ENCODE measurements around the gene GPR42.

DNA sequence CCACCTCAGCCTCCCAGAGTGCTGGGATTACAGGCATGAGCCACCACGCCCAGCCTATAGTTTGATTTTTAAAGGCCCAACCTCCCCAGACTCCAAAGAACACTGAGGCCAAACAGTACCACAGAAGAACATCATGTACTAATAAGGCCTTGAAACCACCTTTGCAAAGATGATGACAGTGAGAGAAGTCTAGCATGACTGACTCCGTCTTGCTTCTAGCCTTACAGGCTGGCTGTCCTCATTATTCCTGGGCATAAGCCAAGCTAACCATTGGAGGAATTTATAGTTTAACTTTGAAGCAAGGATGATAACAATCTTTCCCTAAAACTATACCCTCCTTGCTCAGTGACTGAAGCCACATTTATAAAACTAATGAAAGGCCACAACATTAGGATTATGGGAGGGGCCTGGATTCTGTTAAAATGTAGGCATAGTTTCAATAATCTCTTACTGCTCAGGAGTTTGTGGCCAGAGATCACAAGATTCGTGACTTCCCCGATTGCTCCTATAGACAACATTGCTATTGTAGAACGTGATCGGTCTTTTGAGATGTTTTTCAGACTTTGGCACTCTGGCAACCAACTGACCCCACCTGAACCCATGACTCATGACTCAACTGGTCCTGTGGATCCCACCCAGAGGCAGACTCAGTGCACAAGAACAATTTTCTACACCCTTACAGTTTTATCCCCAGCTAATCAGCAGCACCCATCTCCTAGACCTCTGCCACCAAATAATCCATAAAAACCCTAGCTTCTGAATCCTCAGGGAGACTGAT lies 17.6 kb downstream of the GPR42 start:
- TF ChIP-seq, protein P1, sequence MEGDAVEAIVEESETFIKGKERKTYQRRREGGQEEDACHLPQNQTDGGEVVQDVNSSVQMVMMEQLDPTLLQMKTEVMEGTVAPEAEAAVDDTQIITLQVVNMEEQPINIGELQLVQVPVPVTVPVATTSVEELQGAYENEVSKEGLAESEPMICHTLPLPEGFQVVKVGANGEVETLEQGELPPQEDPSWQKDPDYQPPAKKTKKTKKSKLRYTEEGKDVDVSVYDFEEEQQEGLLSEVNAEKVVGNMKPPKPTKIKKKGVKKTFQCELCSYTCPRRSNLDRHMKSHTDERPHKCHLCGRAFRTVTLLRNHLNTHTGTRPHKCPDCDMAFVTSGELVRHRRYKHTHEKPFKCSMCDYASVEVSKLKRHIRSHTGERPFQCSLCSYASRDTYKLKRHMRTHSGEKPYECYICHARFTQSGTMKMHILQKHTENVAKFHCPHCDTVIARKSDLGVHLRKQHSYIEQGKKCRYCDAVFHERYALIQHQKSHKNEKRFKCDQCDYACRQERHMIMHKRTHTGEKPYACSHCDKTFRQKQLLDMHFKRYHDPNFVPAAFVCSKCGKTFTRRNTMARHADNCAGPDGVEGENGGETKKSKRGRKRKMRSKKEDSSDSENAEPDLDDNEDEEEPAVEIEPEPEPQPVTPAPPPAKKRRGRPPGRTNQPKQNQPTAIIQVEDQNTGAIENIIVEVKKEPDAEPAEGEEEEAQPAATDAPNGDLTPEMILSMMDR (conservative IDR thresholded peaks at IDR 0.05; ENCODE audit: low read depth, low read length), result no peak
- TF ChIP-seq EZH2 (IDR thresholded peaks at IDR 0.05; ENCODE audit: borderline replicate concordance, low read depth, low read length, poor library complexity, severe bottlenecking), result no peak
